H4 (cell line): ENCODE results near the gene CNIH1. TPM values are rescaled to one million over a fixed set of nuclear protein-coding genes. Genes with fewer than 3 reads are reported as not detected.

Experiments
- DNase-seq: peaks from one replicate; pipeline ENCODE4 v3.0.0-alpha.2; 2015; ENCODE audit warnings: low spot score
- total RNA-seq: library from RNA; depleted of rRNA; stranded (reverse); fragments of >200 nt; shearing (Covaris generic); gene quantifications from 2 replicates; pipeline ENCODE4 v1.2.3, GENCODE V29; 2014; rRNA removed

The CNIH1 gene
- total RNA-seq = 265 and 370 TPM in 2 replicates

GRCh38 chr14:54440873-54441868 is at the start of gene CNIH1:
Gene CNIH1 (minus strand): TSS chr14:54441374. CDS start chr14:54441327, 47 bp downstream.
- peak; percentile 84 for DNase-seq

GRCh38 chr14:54490445-54491175 is 49.4 kb upstream of the CNIH1 start:
- no peak for DNase-seq

GRCh38 chr14:54489731-54490444 is 48.7 kb upstream of the CNIH1 start:
- DNase-seq = no peak

- no peak for DNase-seq
These were observed 48.1 kb upstream of the CNIH1 start for GRCh38 chr14:54489318-54489683.

GRCh38 chr14:54488646-54489317 is 47.6 kb upstream of the CNIH1 start, which contains the start of gene GMFB:
Gene GMFB (minus strand): TSS chr14:54488980. CDS start chr14:54488927, 53 bp downstream.
- DNase-seq = peak; percentile 85

GRCh38 chr14:54488318-54488645 is 47.1 kb upstream of the CNIH1 start:
- DNase-seq = no peak

- peak; percentile 21 for DNase-seq
These were observed 46.6 kb upstream of the CNIH1 start for GRCh38 chr14:54487771-54488170.

GRCh38 chr14:54486685-54487084 is 45.5 kb upstream of the CNIH1 start:
- DNase-seq = no peak

GRCh38 chr14:54483846-54484245 is 42.7 kb upstream of the CNIH1 start:
- DNase-seq = no peak

- no peak for DNase-seq
These were observed 42.0 kb upstream of the CNIH1 start for GRCh38 chr14:54483073-54483745.

- DNase-seq = no peak
These were observed 40.5 kb upstream of the CNIH1 start for GRCh38 chr14:54481695-54482094.

GRCh38 chr14:54480830-54481562 is 39.8 kb upstream of the CNIH1 start:
- DNase-seq = no peak

- no peak for DNase-seq
These were observed 37.6 kb upstream of the CNIH1 start for GRCh38 chr14:54478636-54479215.

GRCh38 chr14:54475911-54476310 is 34.7 kb upstream of the CNIH1 start:
- DNase-seq = no peak

- no peak for DNase-seq
These were observed 34.2 kb upstream of the CNIH1 start for GRCh38 chr14:54475187-54475899.

GRCh38 chr14:54474232-54474793 is 33.1 kb upstream of the CNIH1 start:
- no peak for DNase-seq

GRCh38 chr14:54472315-54472714 is 31.1 kb upstream of the CNIH1 start:
- no peak for DNase-seq

- DNase-seq = no peak
These were observed 30.5 kb upstream of the CNIH1 start for GRCh38 chr14:54471641-54472040.

- no peak for DNase-seq
These were observed 29.5 kb upstream of the CNIH1 start for GRCh38 chr14:54470701-54471100.
